Panc1 (cell line): Measurements from ENCODE around the gene APOL6. TPM values are rescaled to one million over a fixed set of nuclear protein-coding genes. Genes with fewer than 3 reads are reported as not detected.

Source experiments
- ATAC-seq: fragments of 200-7000 bp; cut with Tn5 transposase; 2 replicates; pipeline ENCODE4 v1.9.1; 2020; ENCODE audit warnings: mild to moderate bottlenecking, moderate library complexity
- BruUV-seq: library from RNA; stranded (reverse); fragments of 400-500 nt; replicated peaks from 2 replicates; lab custom pipeline; 2021; lab: Mats Ljungman, UMichigan
- CTCF ChIA-PET: fragments of 300-600 bp; sonication (Branson Sonifier 250); formaldehyde crosslinking; loops from one replicate; lab custom pipeline; 2022; ENCODE audit warnings: antibody characterized with exemption; lab: Charles Lee
- POLR2A ChIA-PET: fragments of 300-600 bp; sonication (Branson Sonifier 250); formaldehyde crosslinking; loops from one replicate; lab custom pipeline; 2022; ENCODE audit warnings: antibody characterized with exemption; lab: Charles Lee
- DNase-seq: peaks from one replicate; pipeline ENCODE4 v3.0.0-alpha.2; 2010; ENCODE audit warnings: low read depth, low spot score
- H3K27ac ChIP-seq: 2 replicates; pipeline ENCODE4 v1.5.1; 2011; ENCODE audit warnings: mild to moderate bottlenecking, low read length, inconsistent platforms
- H3K27me3 ChIP-seq: fragments of 200-500 bp; sonication (Bioruptor generic); 2 replicates; pipeline ENCODE4 v1.6.0; 2014; ENCODE audit warnings: low read length, inconsistent platforms; ENCODE audit not compliant: control insufficient read depth, insufficient read depth
- H3K36me3 ChIP-seq: fragments of 200-500 bp; sonication (Bioruptor generic); 2 replicates; pipeline ENCODE4 v1.5.1; 2014; ENCODE audit warnings: inconsistent platforms, mild to moderate bottlenecking, low read length, moderate library complexity; ENCODE audit not compliant: control insufficient read depth, insufficient read depth
- H3K4me1 ChIP-seq: 2 replicates; pipeline ENCODE4 v1.5.1; 2011; ENCODE audit warnings: inconsistent platforms, mild to moderate bottlenecking, low read length, moderate library complexity; ENCODE audit not compliant: control insufficient read depth, insufficient read depth
- H3K4me3 ChIP-seq, 2 experiments: 2 replicates each; pipeline ENCODE4 v1.5.1; 2011 to 2012; ENCODE audit warnings: low read depth in 2 of 2, low read length in 2 of 2, mild to moderate bottlenecking in 2 of 2, inconsistent platforms in 1 of 2, moderate library complexity in 1 of 2
- H3K9me3 ChIP-seq: fragments of 200-500 bp; sonication (Bioruptor generic); 2 replicates; pipeline ENCODE4 v1.5.1; 2014; ENCODE audit warnings: low read depth, mild to moderate bottlenecking, inconsistent platforms, low read length, moderate library complexity; ENCODE audit not compliant: control insufficient read depth, insufficient read depth
- POLR2AphosphoS5 ChIP-seq: IDR thresholded peaks from 2 replicates; pipeline ENCODE4 v1.6.1; 2012; ENCODE audit warnings: mild to moderate bottlenecking, low read depth, low read length, moderate library complexity
- SIN3A ChIP-seq: IDR thresholded peaks from 2 replicates; pipeline ENCODE4 v1.6.1; 2012; ENCODE audit warnings: low read depth, mild to moderate bottlenecking, low read length, moderate library complexity, borderline replicate concordance; ENCODE audit not compliant: insufficient read depth
- TCF7L2 ChIP-seq: IDR thresholded peaks from 2 replicates; pipeline ENCODE4 v1.6.1; 2011; ENCODE audit warnings: mild to moderate bottlenecking, low read depth, low read length, inconsistent platforms
- in situ Hi-C: cut with HindIII; loops from 2 replicates; pipeline ENCODE4 v1.10.0; 2016; ENCODE audit warnings: low sequenced_read_pairs, low pct_unique_long_range_greater_than_20kb
- intact Hi-C: fragments of 100-400 bp; cut with micrococcal nuclease; formaldehyde crosslinking; loops from one replicate; pipeline ENCODE4 v1.10.0; 2022; ENCODE audit not compliant: unreplicated experiment
- total RNA-seq: library from RNA; stranded (reverse); gene quantifications from one replicate; pipeline ENCODE4 v1.2.1, GENCODE V29; 2021; ENCODE audit not compliant: unreplicated experiment
- TF ChIP-seq, protein P1 (sequence below): fragments of 450-650 bp; IDR thresholded peaks from 2 replicates; pipeline ENCODE4 v1.5.1; 2017; ENCODE audit warnings: mild to moderate bottlenecking
- TF ChIP-seq, protein P2 (sequence below), 2 experiments: IDR thresholded peaks; 2 replicates each; pipeline ENCODE4 v1.6.1; 2011 to 2012; ENCODE audit warnings: low read depth in 2 of 2, control low read depth in 1 of 2, low read length in 1 of 2, mild to moderate bottlenecking in 1 of 2, moderate library complexity in 1 of 2; ENCODE audit not compliant: insufficient read depth in 1 of 2

APOL6 gene
- total RNA-seq, 1 experiment from 2014 or later: 16.4 TPM

GRCh38 chr22:35641494-35642120 lies 6.6 kb upstream of the APOL6 start:
- ATAC-seq: no peak
- CTCF ChIA-PET: no interaction called here
- in situ Hi-C loops: no loop called here
- no TSS peak for BruUV-seq
- H3K4me1 ChIP-seq: peaks cover 15% of the 10 kb centered on the region
- no peak for DNase-seq
- H3K9me3 ChIP-seq: no peaks in the 10 kb centered on the region
- POLR2A ChIA-PET: no interaction called here
- H3K27me3 ChIP-seq: no peaks in the 10 kb centered on the region
- no peaks in the 10 kb centered on the region for H3K36me3 ChIP-seq
- intact Hi-C loops: no loop called here
- TF ChIP-seq POLR2AphosphoS5 (no peak), SIN3A (no peak)
- TF ChIP-seq, protein P1, sequence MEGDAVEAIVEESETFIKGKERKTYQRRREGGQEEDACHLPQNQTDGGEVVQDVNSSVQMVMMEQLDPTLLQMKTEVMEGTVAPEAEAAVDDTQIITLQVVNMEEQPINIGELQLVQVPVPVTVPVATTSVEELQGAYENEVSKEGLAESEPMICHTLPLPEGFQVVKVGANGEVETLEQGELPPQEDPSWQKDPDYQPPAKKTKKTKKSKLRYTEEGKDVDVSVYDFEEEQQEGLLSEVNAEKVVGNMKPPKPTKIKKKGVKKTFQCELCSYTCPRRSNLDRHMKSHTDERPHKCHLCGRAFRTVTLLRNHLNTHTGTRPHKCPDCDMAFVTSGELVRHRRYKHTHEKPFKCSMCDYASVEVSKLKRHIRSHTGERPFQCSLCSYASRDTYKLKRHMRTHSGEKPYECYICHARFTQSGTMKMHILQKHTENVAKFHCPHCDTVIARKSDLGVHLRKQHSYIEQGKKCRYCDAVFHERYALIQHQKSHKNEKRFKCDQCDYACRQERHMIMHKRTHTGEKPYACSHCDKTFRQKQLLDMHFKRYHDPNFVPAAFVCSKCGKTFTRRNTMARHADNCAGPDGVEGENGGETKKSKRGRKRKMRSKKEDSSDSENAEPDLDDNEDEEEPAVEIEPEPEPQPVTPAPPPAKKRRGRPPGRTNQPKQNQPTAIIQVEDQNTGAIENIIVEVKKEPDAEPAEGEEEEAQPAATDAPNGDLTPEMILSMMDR: no peak
- H3K27ac ChIP-seq: 0 out of 2 replicates have a peak overlapping the region, but pooled peaks have one; percentile 21
- H3K4me3 ChIP-seq: no peak overlapping the region

- H3K4me3 ChIP-seq: no peak overlapping the region
- H3K27ac ChIP-seq: peak overlapping the region; percentile 61; the same call in 1 of the 2 replicates
- H3K36me3 ChIP-seq: no peaks in the 10 kb centered on the region
- ChIA-PET CTCF (no interaction called here), POLR2A (no interaction called here)
- no peak for ATAC-seq
- no peak for DNase-seq
- no peaks in the 10 kb centered on the region for H3K27me3 ChIP-seq
- BruUV-seq: no TSS peak
- no peak for TF ChIP-seq SIN3A
- TF ChIP-seq TCF7L2: no peak
- TF ChIP-seq, protein P2, sequence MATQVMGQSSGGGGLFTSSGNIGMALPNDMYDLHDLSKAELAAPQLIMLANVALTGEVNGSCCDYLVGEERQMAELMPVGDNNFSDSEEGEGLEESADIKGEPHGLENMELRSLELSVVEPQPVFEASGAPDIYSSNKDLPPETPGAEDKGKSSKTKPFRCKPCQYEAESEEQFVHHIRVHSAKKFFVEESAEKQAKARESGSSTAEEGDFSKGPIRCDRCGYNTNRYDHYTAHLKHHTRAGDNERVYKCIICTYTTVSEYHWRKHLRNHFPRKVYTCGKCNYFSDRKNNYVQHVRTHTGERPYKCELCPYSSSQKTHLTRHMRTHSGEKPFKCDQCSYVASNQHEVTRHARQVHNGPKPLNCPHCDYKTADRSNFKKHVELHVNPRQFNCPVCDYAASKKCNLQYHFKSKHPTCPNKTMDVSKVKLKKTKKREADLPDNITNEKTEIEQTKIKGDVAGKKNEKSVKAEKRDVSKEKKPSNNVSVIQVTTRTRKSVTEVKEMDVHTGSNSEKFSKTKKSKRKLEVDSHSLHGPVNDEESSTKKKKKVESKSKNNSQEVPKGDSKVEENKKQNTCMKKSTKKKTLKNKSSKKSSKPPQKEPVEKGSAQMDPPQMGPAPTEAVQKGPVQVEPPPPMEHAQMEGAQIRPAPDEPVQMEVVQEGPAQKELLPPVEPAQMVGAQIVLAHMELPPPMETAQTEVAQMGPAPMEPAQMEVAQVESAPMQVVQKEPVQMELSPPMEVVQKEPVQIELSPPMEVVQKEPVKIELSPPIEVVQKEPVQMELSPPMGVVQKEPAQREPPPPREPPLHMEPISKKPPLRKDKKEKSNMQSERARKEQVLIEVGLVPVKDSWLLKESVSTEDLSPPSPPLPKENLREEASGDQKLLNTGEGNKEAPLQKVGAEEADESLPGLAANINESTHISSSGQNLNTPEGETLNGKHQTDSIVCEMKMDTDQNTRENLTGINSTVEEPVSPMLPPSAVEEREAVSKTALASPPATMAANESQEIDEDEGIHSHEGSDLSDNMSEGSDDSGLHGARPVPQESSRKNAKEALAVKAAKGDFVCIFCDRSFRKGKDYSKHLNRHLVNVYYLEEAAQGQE (IDR thresholded peaks at IDR 0.05; ENCODE audit: insufficient read depth in 1 of 2, low read depth in 2 of 2, low read length in 1 of 2): no peak
- TF ChIP-seq, protein P1: no peak
- TF ChIP-seq POLR2AphosphoS5: no peak
- peaks cover 19% of the 10 kb centered on the region for H3K4me1 ChIP-seq
- intact Hi-C loops: no loop called here
- in situ Hi-C loops: no loop called here
- H3K9me3 ChIP-seq: no peaks in the 10 kb centered on the region
These were observed 5.9 kb upstream of the APOL6 start for GRCh38 chr22:35642305-35642741.
